HG02973 (cell line): ENCODE measurements around the gene CCR6.

Experiments
- ATAC-seq: cut with Tn5 transposase; IDR thresholded peaks from one replicate; pipeline ENCODE4 v1.9.1; 2021; ENCODE audit warnings: moderate library complexity; ENCODE audit not compliant: unreplicated experiment

Gene CCR6

DNA sequence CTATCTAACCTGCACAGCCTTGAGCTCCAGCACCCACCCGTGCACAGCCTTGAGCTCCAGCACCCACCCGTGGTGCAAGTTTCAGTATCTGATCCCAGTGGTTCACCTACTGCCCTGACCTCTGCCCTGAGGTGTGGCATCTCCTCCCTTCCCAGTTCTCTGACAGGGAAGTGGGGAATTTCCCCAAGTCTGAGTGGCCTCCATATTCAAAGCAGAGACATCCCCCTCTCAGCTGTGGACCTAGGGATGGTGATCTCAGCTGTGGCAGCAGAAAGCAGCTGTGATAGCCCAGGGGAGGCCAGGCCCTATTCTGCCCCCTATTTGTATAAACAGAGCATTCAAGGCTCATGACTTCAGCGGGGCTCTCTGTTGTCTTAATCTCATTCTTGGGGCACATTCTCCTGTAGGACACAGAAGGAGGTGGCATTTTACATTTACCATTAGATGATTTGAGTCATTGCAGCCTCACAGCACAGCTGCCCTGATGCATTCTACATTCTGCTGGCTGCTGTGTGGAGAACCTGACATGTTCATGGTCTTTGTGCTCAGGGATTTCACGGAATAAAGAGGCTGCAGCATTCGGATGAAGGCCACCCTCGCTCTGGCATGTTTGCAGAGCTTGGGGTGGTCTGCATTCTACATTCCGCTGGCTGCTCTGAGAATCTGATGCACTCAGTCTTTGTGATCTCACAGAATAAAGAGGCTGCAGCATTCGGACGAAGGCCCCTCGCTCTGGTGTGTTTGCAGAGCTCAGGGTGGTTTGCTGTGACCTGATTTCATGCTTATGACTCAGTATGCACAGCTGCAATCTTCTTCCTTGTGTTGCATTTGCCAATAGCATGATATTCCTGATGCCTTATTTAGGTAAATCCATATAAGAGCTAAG, 17.9 kb downstream of the CCR6 start:
- ATAC-seq = no peak

DNA sequence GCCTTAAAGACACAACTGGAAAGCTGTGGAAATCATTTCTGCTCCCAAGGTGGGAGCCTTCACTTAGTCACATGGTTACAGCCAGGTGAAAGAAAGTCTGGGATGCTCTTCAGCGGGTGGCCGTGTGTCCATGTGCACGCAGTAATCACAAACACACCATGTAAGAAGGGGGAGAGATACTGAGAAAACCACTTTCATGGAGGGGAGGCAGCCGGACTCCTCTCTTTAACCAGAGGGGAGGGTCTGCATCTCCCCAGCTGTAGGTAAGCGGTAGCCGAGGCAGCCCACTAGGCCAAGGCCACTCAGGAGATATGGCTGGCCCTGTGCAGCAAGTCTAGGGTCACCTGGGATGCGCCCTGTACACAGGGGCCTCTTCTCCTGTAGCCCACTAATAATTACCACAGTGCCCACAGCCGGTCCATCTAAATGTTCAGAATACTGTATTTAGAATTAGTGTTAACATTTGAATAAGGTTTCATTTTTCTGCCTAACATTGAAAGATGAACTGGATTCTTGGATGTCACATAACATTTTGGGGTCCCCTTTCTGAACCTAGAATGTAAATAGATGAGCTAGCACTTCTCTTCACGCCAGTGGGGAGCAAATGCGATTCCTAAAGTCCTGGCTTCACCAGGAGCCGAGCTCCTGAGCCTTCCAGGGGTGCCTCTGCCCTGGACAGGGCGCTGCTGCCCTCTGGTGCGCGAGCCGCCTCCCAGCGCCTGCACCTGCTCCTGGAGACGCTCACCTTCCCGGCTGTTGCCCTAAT, 19.0 kb downstream of the CCR6 start:
- ATAC-seq = peak; percentile 57

DNA sequence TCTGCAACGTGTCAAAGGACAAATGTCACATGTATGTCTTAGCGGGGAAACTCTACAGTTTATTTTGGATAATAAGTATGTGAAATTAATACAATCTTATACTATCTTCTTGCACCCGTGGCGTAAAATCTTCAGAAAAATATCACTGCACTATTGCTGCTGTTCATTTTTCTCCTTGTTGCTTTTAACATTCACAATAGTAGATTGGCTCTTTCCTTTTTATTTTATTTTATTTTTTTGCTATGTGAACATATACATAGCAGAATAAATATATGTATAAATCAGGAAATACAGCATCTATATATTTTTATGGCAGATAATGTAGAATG, 19.5 kb downstream of the CCR6 start:
- no peak for ATAC-seq

DNA sequence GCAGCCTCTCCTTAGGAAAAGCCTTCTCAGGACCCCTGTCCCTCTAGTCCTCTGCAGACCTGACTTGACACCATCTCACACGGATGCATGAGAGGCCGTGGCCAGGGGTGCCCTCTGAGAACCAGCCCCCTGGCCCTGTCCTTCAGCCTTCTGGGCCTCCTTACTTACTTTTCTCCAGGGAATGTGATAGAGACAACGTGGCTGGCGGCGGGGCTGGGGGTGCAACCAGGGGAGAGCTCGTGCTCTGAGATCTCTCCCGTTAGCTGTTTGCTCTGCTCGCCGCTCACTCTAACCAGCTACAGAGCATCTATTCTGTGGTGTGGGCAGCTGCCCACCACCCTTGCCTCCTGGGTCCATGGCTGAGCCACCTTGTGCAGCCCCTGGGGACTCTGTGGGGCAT, 20.1 kb downstream of the CCR6 start:
- no peak for ATAC-seq

DNA sequence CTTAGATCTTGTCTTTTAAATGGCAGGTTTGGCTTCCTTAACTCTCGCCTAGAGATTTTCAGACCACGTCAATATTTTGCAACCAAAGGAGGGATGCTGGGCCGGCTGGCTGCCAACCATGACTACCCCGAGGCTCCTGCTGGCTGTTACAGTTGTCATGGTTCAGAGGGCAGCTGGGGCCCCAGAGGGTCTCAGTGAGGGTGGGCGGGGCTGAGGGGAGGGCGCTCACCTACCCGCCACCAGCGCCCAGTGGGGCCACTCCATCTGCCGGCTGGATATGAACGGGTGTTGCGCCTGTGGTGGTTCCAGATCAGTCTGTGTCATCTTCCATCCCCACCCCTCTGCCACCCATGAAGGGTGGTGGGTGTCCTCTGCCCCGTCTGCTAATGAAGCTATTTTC, 22.6 kb downstream of the CCR6 start:
- no peak for ATAC-seq

DNA sequence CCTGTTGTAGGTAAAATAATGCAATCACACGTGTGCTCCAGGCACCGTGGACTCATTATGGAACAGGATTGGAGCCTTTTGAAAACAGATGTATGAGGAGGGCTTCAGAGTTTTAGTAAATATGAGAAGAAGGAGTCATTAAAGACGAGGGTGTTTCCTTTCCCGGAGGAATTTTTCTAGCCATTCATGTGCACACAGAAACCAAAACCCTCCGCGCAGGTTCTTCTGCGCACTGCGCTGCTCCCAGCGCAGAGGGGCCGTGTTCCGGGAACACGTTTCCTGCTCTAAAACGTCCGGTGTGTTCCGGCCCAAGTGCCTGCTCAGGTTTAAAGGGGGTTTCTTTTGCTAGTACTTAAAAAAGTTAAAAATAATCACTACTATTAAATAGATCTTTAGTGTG, 23.2 kb downstream of the CCR6 start:
- no peak for ATAC-seq

DNA sequence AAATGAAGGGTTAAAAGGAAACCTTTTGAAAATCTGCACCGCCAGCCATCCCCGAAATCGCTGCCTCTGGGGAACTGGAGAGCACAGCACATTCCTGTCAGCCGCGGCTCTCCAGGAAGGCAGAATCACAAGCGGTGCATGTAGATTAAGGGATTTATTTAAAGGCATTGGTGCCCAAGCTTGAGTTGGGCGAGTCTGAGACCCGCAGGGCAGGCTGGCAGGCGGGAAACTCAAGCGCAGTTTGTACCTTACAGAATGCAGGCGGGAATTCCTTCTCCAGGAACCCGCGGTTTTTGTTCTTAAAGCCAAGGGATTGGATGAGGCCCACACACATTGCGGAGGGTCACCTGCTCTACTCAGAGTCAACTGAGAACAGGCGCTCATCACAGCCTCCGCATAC, 24.1 kb downstream of the CCR6 start:
- ATAC-seq = no peak

DNA sequence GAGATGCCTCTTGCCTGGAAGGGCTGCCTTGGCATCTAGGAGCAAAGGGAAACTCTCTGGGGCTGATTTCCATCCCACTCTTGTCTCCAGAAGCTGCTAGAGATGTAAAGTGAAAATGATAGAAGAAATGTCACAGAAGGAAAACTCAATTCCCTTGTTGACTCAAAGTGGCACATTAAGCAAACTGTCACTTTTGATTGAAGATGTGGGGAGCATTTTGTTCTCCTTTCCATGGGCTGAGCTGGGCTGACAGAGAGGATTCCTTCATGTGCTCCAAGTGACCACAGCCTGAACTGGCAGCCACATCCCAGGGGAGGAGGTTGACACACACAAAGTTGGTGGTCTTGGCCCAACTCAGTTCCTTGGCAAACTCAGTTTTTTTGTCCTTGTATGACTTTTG, 25.1 kb downstream of the CCR6 start:
- no peak for ATAC-seq

DNA sequence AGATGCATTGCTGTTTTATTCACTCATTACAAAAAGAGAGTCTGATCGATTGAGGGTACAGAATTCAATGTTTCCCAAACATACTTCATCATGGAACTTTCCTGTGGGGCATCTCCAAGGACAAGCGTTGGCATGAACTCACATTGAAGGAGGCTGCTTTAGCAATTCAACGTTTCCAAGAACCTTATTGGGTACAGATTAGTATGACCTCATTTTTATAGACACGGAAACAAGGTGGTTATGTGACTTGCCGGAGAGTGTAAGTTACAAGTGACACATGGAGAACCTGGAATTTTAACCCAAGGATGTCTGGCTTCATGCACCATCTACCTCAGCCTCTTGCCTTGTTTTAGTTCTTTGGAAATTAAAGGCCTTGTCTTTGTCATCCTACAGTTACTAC, 26.1 kb downstream of the CCR6 start:
- no peak for ATAC-seq

DNA sequence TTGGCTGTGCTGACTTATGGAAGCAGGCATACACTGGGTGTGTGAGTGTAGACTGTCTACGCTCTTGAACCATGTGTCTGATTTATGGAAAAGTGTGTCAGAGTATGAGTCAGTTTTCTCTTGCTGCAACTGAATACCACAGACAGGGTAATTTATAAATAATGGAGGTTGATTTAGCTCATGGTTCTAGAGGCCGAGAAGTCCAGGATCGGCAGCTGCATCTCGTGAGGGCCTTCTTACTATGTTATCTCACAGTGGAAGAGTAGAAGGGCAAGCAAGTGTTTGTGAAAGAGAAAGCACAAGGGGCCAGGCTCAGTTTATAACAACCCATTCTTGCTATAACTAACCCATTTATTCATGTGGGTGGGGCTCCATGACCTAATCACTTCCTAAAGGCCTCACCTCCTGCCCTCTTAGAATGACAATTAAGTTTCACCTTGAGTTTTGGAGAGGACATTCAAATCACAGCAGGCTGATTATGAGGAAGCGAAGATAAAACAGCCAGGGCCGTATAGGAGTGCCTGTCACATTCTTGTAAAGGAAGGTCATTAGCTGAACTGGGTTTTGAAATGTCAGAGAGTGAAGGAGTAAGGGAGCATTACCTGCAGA, 28.1 kb downstream of the CCR6 start:
- peak; percentile 57 for ATAC-seq

DNA sequence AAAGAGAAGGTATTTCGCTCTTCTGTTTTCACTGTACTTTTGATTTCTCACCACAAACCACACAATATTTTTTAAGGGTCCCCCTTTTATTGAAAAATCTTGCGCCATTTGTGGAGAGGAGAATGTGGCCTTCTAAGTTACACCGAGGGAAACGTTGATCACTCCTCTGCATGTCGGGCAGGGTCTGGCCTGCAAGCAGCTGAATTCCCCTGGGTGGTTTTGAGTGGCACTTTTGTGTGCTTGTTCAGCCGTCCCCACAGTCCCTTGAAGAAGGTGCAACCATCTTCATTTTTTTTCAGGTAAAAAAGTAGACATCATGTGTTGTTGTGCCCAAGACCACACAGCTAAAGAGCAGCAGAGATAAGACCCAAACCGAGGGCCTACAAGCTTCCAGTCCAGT, 28.8 kb downstream of the CCR6 start:
- ATAC-seq = no peak

DNA sequence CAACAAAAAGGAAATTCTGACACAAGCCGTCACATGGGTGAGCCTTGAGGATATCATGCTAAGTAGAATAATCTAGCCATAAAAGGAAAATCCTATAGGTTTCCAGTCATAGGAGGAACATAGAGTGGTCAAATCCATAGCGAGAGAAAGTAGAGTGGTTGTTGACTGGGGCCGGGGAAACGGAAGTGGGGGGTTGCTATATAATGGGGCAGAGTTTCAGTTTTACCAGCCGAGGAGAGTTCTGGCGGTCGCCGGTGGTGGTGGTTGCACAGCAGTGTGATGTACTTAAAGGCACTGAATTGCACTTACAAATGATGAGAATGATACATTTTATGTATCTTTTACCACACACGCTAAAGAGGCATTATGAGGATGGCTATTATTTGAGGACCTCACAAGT, 30.0 kb downstream of the CCR6 start:
- ATAC-seq = peak; percentile 38

DNA sequence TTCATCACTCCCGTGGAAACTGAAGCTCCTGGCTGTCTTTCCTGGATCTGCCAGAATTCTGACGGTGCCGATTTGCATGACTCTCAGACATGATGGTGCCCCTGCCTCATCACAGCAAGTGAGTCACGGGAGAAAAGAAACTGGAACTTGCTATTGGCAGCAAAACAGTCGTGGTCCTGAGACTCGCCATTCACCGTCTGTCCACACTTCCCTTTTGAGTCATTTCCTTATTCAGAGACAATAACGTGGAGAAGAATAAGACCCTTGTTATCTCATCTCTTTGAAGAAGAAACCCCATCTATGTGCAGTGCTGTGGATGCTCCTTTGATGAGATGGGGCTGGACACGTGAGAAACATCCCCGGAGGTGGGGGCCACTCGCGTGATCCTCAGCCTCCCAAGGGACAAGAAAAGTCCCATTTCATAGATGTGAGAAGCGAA, 30.6 kb downstream of the CCR6 start:
- peak; percentile 46 for ATAC-seq

DNA sequence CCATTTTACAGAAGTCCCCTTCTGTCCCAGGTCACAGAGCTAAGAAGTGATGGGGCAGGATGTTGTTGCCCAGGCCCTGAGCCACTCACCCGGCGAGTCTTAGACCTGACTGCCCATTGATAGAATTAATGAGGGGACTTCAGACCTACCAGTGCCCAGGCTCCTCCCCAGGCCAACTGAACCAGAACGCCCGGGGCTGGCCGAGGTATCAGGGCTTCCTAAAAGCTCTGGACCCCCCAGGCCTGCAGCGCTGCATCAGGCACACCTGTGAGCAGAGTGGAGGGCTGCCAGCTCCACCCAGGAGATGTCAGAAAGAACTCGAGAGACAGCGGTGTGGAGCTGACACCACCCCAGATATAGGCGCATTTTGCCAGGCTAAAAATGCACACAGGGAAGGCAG, 31.4 kb downstream of the CCR6 start:
- no peak for ATAC-seq

DNA sequence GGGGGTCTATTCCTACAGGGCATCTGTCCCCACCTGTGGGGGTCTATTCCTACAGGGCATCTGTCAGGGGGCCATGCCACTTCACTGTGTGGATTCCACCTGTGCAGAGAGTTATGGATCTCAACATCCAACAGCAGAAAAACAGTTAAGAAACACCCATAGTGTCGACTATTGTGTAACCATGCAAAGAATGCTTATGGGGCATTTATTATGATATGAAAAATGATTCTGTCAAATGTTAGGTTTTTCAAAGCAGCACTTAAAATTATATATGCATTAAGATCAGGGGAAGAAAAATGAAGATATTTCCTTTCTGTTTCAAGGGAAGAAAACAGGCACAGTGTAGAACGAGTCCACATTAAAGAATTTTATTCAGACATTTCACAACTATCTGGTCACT, 32.0 kb downstream of the CCR6 start:
- no peak for ATAC-seq

DNA sequence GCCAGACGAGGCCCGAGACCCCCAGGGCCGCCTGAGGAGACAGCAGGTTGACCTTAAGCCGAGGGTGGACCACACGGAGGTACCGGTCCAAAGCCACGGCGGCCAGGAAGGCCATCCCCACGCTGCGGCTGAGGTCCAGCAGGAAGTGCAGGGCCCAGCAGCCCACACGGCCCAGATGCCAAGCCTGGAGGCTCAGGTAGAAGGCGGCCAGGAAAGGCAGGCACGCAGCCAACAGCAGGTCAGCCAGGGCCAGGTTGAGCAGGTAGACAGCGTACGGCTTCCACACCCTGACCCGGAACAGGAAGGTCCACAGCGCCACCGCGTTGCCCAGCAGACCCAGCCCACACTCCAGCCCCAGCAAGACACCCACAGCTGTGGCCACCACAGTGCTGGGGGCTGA, 34.5 kb downstream of the CCR6 start:
- ATAC-seq = no peak

DNA sequence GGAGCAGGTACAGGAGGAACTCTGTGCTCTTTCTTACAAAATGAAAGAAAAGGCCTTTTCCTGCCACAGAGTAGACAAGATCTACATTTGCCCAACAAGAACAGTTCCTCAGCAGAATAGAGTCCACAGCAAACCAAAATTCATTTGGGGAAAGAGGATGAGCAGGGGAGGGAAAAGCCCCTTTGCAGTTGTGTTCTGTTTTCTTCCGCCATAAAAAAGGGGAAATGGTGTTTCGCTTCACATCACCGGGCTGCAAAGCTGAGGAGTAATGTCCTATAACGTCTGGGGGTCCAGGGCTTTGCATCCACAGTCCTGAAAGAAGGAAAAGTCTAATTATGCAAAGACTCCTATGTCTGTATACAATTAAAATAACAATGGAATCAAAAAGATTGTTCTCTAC, 35.0 kb downstream of the CCR6 start, which contains the start of gene GPR31:
Gene GPR31, minus strand, starts transcription at position 118 of the 400 bp plus-strand sequence. CDS start 149 bp downstream, outside the sequence.
- ATAC-seq = no peak

DNA sequence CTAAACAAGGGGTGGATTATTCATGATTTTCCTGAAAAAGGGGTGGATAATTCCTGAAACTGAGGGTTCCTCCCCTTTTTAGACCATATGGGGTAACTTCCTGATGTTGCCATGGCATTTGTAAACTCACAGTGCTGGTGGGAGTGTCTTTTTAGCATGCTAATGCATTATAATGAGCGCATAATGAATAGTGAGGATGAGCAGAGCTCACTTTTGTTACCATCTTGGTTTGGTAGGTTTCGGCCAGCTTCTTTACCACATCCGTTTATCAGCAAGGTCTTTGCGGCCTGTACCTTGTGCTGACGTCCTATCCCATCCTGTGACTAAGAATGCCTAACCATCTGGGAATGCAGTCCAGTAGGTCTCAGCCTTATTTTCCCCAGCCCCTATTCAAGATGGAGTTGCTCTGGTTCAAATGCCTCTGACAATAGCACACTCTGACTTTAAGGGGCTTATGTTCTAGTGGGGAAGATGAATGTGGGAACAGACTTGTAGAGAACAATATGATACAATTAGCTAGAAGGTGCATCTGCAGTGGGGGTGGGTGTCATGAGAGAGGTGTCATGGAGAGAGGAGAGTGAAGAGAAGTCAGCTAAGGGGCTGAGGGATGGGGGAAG, 39.1 kb downstream of the CCR6 start:
- no peak for ATAC-seq

DNA sequence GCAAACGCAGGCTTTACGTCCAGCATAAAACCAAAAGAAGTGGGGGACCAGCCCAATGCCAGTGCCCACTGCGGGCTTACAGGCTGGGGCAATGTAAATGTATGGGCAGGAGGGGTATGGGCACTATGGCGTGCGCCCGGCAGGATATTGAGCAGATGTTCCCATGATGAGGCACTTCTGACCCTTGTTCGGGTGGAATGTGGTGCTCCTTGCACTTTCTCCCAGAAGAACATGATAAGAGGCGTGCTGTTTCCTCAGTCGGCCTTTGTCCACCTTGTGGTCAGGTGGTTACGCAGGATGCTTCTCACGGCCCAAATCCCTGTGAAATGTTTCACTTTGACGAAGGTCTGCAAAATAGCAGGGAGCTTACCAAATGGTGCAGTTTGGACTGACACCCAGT, 39.7 kb downstream of the CCR6 start:
- ATAC-seq = no peak

DNA sequence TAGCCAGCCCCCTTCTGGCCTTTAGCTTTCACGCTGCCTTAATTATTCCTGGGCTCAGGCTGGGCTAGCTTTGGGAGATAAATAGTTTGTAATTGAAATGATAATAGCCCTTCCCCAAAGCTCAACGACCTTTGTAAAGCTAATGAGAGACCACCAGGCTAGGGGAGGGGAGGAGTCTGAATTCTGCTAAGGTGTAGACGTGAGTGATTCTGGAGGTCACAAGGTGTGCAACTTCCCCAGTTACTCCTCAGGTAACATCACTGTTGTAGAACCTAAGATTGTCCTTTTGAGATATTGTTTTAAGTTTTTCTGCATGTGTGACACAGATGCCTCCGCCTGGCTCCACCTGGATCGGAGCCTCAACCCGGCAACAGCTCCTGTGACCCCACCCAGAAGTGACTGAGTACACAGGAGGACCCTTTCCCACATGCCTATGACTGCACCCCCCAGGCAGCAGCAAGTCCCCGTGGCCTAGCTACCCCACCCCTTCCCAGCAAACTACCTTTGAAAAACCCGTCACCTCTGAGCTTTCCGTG, 40.6 kb downstream of the CCR6 start:
- ATAC-seq = no peak

DNA sequence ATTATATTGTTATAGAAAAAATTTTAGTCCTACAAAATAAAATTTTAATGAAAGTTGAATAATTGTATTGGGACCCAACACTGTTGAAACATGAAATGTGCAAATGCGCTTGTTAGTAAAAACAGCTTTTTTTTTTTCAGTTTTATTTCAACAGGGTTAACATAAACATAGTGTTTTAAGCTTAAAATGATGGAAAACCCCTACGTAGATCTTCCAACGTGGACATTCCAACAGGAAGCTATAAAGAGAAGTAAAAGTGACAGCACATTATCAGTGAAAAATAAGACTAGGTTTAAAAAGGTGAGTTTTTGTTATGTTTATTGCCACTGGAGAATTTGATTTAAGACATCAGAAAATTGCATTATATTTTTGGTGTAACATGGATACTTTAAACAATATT, 41.4 kb downstream of the CCR6 start:
- no peak for ATAC-seq
